GM13976 (cell line): Measurements from ENCODE around the gene PEX12.
A peak's percentile ranks its signal among the peaks of the same experiment; 100 is the strongest.

Experiments
- DNase-seq: peaks from one replicate; pipeline ENCODE4 v3.0.0; 2012; ENCODE audit warnings: low spot score
- CTCF ChIP-seq: IDR thresholded peaks from 2 replicates; pipeline ENCODE4 v1.5.1; 2012; ENCODE audit warnings: borderline replicate concordance, mild to moderate bottlenecking; ENCODE audit not compliant: insufficient read depth; ENCODE audit errors: extremely low read depth, missing control alignments, control extremely low read depth
- in situ Hi-C: fragments of 300-500 bp; cut with MboI; formaldehyde crosslinking; loops from one replicate; pipeline ENCODE4 v1.12.0; 2022; ENCODE audit warnings: low sequenced_read_pairs, mixed read lengths, inconsistent platforms; ENCODE audit not compliant: unreplicated experiment

PEX12 gene

GRCh38 chr17:35578197-35578928 is at the start of gene PEX12:
Gene PEX12 (minus strand): TSS chr17:35578571. CDS start chr17:35578021, 550 bp downstream.
- TF ChIP-seq CTCF: no peak
- peak; percentile 85 for DNase-seq
- in situ Hi-C loops: no loop called here

- in situ Hi-C loops: no loop called here
- DNase-seq: no peak
- no peak for TF ChIP-seq CTCF
Measured at GRCh38 chr17:35627417-35627816, 49.0 kb upstream of the PEX12 start.

GRCh38 chr17:35621768-35622167 is 43.4 kb upstream of the PEX12 start:
- in situ Hi-C loops: loop anchor here (5.0 kb wide), 1 partner anchor 121 kb away; no protein-coding TSS in a partner anchor
- DNase-seq: no peak
- TF ChIP-seq CTCF: no peak

GRCh38 chr17:35618628-35619027 is 40.3 kb upstream of the PEX12 start:
- no peak for TF ChIP-seq CTCF
- no peak for DNase-seq
- in situ Hi-C loops: no loop called here

GRCh38 chr17:35617505-35617904 is 39.1 kb upstream of the PEX12 start:
- no peak for TF ChIP-seq CTCF
- no peak for DNase-seq
- in situ Hi-C loops: no loop called here

- in situ Hi-C loops: no loop called here
- TF ChIP-seq CTCF: no peak
Measured at GRCh38 chr17:35616536-35616935, 38.2 kb upstream of the PEX12 start.

More at GRCh38 chr17:35616536-35616935, 38.2 kb upstream of the PEX12 start:
- DNase-seq: no peak
